Testis (tissue), 3 donors: ENCODE data around the gene FKBP8. TPM values are rescaled to one million over a fixed set of nuclear protein-coding genes. Genes with fewer than 3 reads are reported as not detected.

Experiments used
- DNase-seq: peaks from one replicate; pipeline ENCODE4 v3.0.0-alpha.2; 2019
- H3K27ac ChIP-seq, 2 donors: fragments of 200-600 bp; sonication (generic); one replicate each; pipeline ENCODE4 v1.5.1; 2019
- H3K27me3 ChIP-seq: fragments of 200-600 bp; sonication (generic); one replicate; pipeline ENCODE4 v1.5.1; 2019
- H3K36me3 ChIP-seq: fragments of 200-600 bp; sonication (generic); one replicate; pipeline ENCODE4 v1.5.1; 2017; ENCODE audit warnings: low read depth; ENCODE audit errors: missing control alignments
- H3K4me1 ChIP-seq: fragments of 200-600 bp; sonication (generic); one replicate; pipeline ENCODE4 v1.5.1; 2019
- H3K4me3 ChIP-seq, 2 donors: fragments of 200-600 bp; sonication (generic); one replicate each; pipeline ENCODE4 v1.5.1; 2017 to 2019
- H3K9me3 ChIP-seq: fragments of 200-600 bp; sonication (generic); one replicate; pipeline ENCODE4 v1.5.1; 2017
- CTCF ChIP-seq, 3 experiments: fragments of 450-650 bp in 2 of 3; fragments of 200-600 bp in 1 of 3; sonication (generic) in 1 of 3; IDR thresholded peaks; one replicate each; pipeline ENCODE4 v1.5.1; 2016 to 2019; ENCODE audit warnings: antibody characterized with exemption in 3 of 3, mild to moderate bottlenecking in 2 of 3, moderate library complexity in 1 of 3
- POLR2A ChIP-seq: fragments of 450-650 bp; IDR thresholded peaks from one replicate; pipeline ENCODE4 v1.6.1; 2017; ENCODE audit warnings: antibody characterized with exemption, mild to moderate bottlenecking, moderate library complexity
- WGBS, 2 donors: methylation state at CpG; one replicate each; pipeline ENCODE4 v1.1.5; 2018; 5-methylcytosine and 5-hydroxymethylcytosine counted together
- intact Hi-C: fragments of 100-400 bp; cut with DNase I; formaldehyde crosslinking; loops from one replicate; pipeline ENCODE4 v1.15.1; 2023; ENCODE audit warnings: low total_unique reads
- polyA plus RNA-seq: library from polyadenylated mRNA; stranded (reverse); fragments of 350-450 nt; fragmentation: Illumina TruSeq; extraction: RNeasy Lipid Tissue Mini Kit (QIAGEN cat#74804); gene quantifications from one replicate; pipeline ENCODE4 v1.2.3, GENCODE V29; 2014; ENCODE audit warnings: low read depth, low replicate concordance; ENCODE audit not compliant: insufficient read depth
- total RNA-seq, 2 donors: library from RNA; depleted of rRNA; stranded (reverse); fragments of >200 nt; gene quantifications; one replicate each; pipeline ENCODE4 v1.2.3, GENCODE V29; 2016

The FKBP8 gene
- total and polyA plus RNA-seq, 3 donors from 2014 or later = 571 to 614 (median 587) TPM

DNA sequence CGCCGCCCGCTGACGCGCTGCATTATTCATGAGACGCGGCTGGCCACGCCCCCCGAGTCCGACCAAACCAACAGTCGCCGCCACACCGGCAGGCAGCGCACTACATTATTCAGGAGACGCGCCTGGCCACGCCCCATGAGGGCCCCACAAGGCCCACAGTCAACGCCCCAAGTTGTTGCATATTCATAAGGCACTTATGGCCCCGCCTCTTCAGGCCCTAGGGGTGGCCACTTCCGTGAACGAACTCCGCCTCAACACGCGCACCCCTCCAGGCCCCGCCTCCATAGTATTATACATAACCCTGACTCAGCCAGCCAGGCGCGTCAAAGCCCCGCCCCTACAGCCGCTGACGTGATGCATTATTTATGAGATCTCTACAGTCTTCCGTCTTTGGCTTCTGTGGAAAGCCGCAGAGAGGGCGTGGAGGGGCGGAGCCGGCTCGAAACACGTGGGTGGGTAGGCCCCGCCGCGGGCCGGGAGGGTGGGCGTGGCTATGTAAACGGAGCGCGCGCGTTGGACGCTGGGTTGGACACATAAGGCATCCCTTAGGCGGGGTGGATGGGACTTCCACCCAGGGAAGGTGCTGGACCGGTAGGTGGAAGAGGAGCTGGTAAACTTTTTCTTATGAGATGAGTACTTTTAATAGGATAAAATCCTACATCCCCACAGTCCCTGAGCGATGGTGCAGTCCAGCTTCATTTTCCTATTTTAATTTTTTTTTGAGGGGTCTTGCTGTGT is 21.1 kb downstream of the FKBP8 start:
- Histone ChIP-seq H3K4me3 (peak overlapping the region; percentile 84 to 100), H3K4me1 (peaks cover 9% of the 10 kb centered on the region), H3K9me3 (no peaks in the 10 kb centered on the region), H3K27ac (peak overlapping the region; percentile 87 to 97), H3K36me3 (no peaks in the 10 kb centered on the region), H3K27me3 (no peaks in the 10 kb centered on the region)
- 1 to 2% methylated on average over 29 to 51 of the region's 51 CpGs for WGBS, 2 donors
- intact Hi-C loops = no loop called here
- DNase-seq = peak; percentile 100
- no peak for TF ChIP-seq POLR2A
- TF ChIP-seq CTCF (IDR thresholded peaks at IDR 0.05) = peak in 1 of 3 experiments; percentile 12

DNA sequence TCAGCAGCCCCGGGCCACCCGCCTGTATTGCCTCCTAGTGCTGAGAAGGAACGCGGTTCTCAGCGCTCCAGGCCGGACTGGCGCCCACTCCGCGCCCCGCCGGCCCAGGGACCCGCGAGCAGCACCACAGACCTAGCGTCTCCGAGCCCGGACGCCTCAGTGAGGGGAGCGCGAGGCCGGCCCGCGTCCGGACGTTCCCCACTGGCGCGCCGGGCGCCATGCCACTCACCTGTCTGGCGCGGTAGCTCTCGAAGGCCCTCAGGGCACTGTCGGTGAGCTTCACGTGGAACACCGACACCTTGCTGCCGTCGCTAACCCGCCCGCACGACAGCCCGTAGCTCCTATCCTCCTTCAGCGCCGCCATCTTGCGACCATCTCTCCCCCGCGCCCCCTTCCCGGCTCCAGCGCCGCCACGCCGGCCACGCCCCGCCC is 21.7 kb downstream of the FKBP8 start, which contains the start of gene ELL:
Gene ELL (minus strand): TSS at position 379 of the 432 bp plus-strand sequence. CDS start 15 bp downstream, at position 364.
- H3K36me3 ChIP-seq = no peaks in the 10 kb centered on the region
- DNase-seq = no peak
- no peaks in the 10 kb centered on the region for H3K27me3 ChIP-seq
- WGBS, 2 donors = 1% methylated on average over 48 of the region's 52 CpGs; no CpG with 5 or more reads in 1 of the 2 donors
- no peaks in the 10 kb centered on the region for H3K9me3 ChIP-seq
- TF ChIP-seq CTCF (IDR thresholded peaks at IDR 0.05) (no peak), POLR2A (peak; percentile 76)
- peak within 1 kb of the TSS; percentile 84 to 100 for H3K4me3 ChIP-seq
- peak within 1 kb of the TSS; percentile 87 to 97 for H3K27ac ChIP-seq
- intact Hi-C loops = no loop called here
- H3K4me1 ChIP-seq = peaks cover 11% of the 10 kb centered on the region

DNA sequence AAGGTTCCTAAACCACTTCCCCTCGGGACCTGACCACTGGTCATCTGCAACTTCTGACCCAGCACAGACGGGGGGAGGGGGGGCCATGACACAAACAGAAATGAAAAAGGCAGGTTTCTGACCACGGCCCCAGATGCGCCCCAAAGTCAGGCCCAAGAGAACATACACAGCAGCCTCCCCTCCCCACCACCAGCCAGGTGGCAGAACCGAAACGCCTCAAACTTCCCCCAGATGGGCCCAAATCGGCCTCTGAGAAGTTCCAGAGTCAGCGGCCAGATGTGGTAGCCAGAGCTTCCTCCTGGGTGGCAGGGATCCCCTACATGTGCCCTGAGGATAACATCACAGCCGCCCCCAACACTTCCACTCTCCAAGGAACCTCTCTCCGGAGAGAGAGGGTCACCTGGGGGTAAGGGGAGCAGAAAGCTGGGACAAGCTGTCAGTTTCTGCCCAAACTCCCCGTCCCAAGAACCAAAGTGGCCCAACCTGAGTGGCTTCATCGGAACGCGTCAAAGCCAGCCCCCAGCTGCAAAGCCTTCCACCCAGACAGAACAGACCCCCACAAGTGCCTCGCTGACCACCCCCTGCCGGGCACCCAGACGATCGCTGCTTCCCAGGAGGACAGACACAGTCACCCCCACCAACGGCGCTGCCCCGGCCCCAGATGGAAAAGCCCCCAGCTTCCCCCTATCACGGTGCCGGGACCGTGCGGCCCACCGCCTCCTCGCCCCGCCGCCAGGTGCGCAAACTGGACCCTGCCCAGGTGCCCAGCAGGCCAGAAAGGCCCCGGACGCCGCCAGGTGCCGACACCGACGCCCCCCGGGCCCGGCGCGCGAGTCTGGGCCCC is 22.3 kb downstream of the FKBP8 start:
- WGBS, 2 donors = 0 to 2% methylated on average over 15 to 24 of the region's 41 CpGs
- TF ChIP-seq CTCF (IDR thresholded peaks at IDR 0.05) = no peak
- TF ChIP-seq POLR2A = no peak
- peaks cover 15% of the 10 kb centered on the region for H3K4me1 ChIP-seq
- DNase-seq = no peak
- H3K36me3 ChIP-seq = no peaks in the 10 kb centered on the region
- H3K27ac ChIP-seq = peak overlapping the region; percentile 87 to 97
- H3K27me3 ChIP-seq = no peaks in the 10 kb centered on the region
- peak overlapping the region; percentile 84 to 100 for H3K4me3 ChIP-seq
- intact Hi-C loops = no loop called here
- H3K9me3 ChIP-seq = no peaks in the 10 kb centered on the region

- H3K36me3 ChIP-seq = no peaks in the 10 kb centered on the region
- WGBS, 2 donors = 5 to 7% methylated on average over 22 of the region's 22 CpGs
- peak overlapping the region; percentile 87 to 97 for H3K27ac ChIP-seq
- H3K4me3 ChIP-seq = peak overlapping the region; percentile 84 to 100
- peaks cover 16% of the 10 kb centered on the region for H3K4me1 ChIP-seq
- peak; percentile 73 for DNase-seq
- no peaks in the 10 kb centered on the region for H3K27me3 ChIP-seq
- intact Hi-C loops = no loop called here
- H3K9me3 ChIP-seq = no peaks in the 10 kb centered on the region
- TF ChIP-seq CTCF (IDR thresholded peaks at IDR 0.05) (peak; percentile 35 to 55 (median 46)), POLR2A (no peak)
These were observed 23.2 kb downstream of the FKBP8 start for GRCh38 chr19:18519962-18520847.
